Fibroblast of lung (primary cell): ENCODE results near the gene LZTS3. TPM values are rescaled to one million over a fixed set of nuclear protein-coding genes. Genes with fewer than 3 reads are reported as not detected.

Experiments used
- DNase-seq, 2 donors: peaks; one replicate each; pipeline versions ENCODE4 v3.0.0 to v3.0.0-alpha.2; 2010; ENCODE audit warnings: low read depth in 2 of 2
- H2AFZ ChIP-seq: 2 replicates; pipeline ENCODE4 v1.5.1; 2012; ENCODE audit warnings: low read length, control low read depth, inconsistent platforms
- H3K27ac ChIP-seq: 2 replicates; pipeline ENCODE4 v1.5.1; 2011; ENCODE audit warnings: low read length, control low read depth; ENCODE audit not compliant: insufficient read depth
- H3K27me3 ChIP-seq: 2 replicates; pipeline ENCODE4 v1.5.1; 2011; ENCODE audit warnings: mild to moderate bottlenecking, low read length; ENCODE audit not compliant: control insufficient read depth, insufficient read depth
- H3K36me3 ChIP-seq: 2 replicates; pipeline ENCODE4 v1.5.1; 2011; ENCODE audit warnings: low read length; ENCODE audit not compliant: control insufficient read depth, insufficient read depth
- H3K4me1 ChIP-seq: 2 replicates; pipeline ENCODE4 v1.5.1; 2011; ENCODE audit warnings: low read length; ENCODE audit not compliant: control insufficient read depth, insufficient read depth; ENCODE audit errors: extremely low read depth
- H3K4me2 ChIP-seq: 2 replicates; pipeline ENCODE4 v1.5.1; 2011; ENCODE audit warnings: low read length, control low read depth; ENCODE audit not compliant: insufficient read depth; ENCODE audit errors: extremely low read depth
- H3K4me3 ChIP-seq, 4 experiments: fragments of 200-600 bp in 1 of 4; sonication (generic) in 1 of 4; replicated peaks in 1 of 4; 2 replicates each; pipeline ENCODE4 v1.5.1; 2011 to 2016; ENCODE audit warnings: low read length in 4 of 4, low read depth in 3 of 4, mild to moderate bottlenecking in 3 of 4, control low read depth in 2 of 4, inconsistent platforms in 1 of 4, mixed read lengths in 1 of 4; ENCODE audit not compliant: insufficient read depth in 1 of 4; ENCODE audit errors: control extremely low read depth in 1 of 4
- H3K79me2 ChIP-seq: 2 replicates; pipeline ENCODE4 v1.5.1; 2012; ENCODE audit warnings: mild to moderate bottlenecking, low read length, inconsistent platforms; ENCODE audit not compliant: control insufficient read depth, insufficient read depth
- H3K9ac ChIP-seq: 2 replicates; pipeline ENCODE4 v1.5.1; 2011; ENCODE audit warnings: mild to moderate bottlenecking, low read length, control low read depth; ENCODE audit not compliant: insufficient read depth
- H3K9me3 ChIP-seq: 2 replicates; pipeline ENCODE4 v1.5.1; 2012; ENCODE audit warnings: low read depth, low read length; ENCODE audit not compliant: control insufficient read depth, insufficient read depth
- H4K20me1 ChIP-seq: 2 replicates; pipeline ENCODE4 v1.5.1; 2011; ENCODE audit warnings: low read length; ENCODE audit not compliant: control insufficient read depth, insufficient read depth; ENCODE audit errors: extremely low read depth
- CTCF ChIP-seq, 2 donors: IDR thresholded peaks in 1 of 2; conservative IDR thresholded peaks in 1 of 2; 1 replicate in 1 of 2; 2 replicates in 1 of 2; pipeline ENCODE4 v1.5.1; 2011 to 2012; ENCODE audit warnings: low read length in 2 of 2, control low read depth in 1 of 2, inconsistent platforms in 1 of 2, low read depth in 1 of 2, mild to moderate bottlenecking in 1 of 2
- EZH2 ChIP-seq: IDR thresholded peaks from 2 replicates; pipeline ENCODE4 v1.5.1; 2012; ENCODE audit warnings: low read length, control low read depth, mild to moderate bottlenecking; ENCODE audit errors: missing control alignments
- polyA plus RNA-seq, 2 donors: library from polyadenylated mRNA; depleted of rRNA in 1 of 2; stranded (reverse) in 1 of 2; unstranded in 1 of 2; fragments of >200 nt; gene quantifications; 2 replicates each; pipeline ENCODE4 v1.2.1, GENCODE V29; 2011 to 2012; ENCODE audit warnings: missing spikeins in 1 of 2
- total RNA-seq: library from RNA; depleted of rRNA; stranded (reverse); fragments of >200 nt; gene quantifications from 2 replicates; pipeline ENCODE4 v1.2.1, GENCODE V29; 2014

The LZTS3 gene
- total and polyA plus RNA-seq, 2 donors (not counting 1 experiment from before 2014, with no cell fraction given) = 2.6 to 6.1 TPM

DNA sequence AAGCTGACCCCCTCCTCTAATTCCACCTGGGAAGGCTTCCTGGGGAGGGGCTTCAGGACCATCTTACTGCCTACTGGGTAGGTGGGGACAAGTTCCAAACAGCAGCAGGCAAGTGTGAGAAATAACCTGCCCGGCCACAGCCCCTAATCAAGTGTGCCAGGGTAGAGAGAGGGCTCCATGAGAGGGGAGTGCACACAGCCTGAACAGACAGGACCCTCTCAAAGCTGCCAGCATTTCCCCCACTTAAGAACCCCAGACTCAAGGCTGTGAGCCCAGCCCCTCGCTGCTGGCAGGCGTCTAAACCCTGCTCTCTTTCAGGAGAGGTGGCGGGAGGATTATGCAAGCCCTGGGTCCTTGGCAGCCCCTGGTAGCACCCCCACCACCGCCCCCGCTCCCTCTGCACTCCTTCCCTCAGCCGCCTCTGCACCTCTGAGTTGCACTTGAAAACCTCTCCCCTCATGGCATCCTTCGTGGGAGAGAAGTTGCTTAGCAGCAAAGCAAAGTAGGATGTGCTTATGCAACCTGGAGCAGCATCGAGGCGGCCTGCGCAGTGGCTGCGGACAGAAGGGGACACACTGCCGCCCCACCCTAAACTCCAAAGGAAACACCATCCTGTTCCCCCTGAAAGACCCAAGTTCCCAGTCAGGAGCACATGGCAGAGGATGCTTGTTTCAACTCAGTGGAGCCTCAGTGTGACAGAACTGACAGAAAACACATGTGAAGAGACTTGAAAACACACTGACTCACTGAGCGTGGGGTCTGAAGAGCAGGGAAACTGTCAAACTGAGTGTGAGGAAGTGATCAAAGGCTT, 20.7 kb upstream of the LZTS3 start:
- H3K79me2 ChIP-seq = no peaks in the 10 kb centered on the region
- no peak for TF ChIP-seq EZH2
- TF ChIP-seq CTCF (conservative IDR thresholded peaks at IDR 0.05 in 1 of 2, IDR thresholded peaks at IDR 0.05 in 1 of 2; ENCODE audit: low read depth in 1 of 2, low read length in 2 of 2) = no peak
- H3K9ac ChIP-seq = no peak overlapping the region
- H3K4me1 ChIP-seq = no peaks in the 10 kb centered on the region
- no peak overlapping the region for H3K27ac ChIP-seq
- H3K4me3 ChIP-seq = no peak overlapping the region
- no peak overlapping the region for H2AFZ ChIP-seq
- H3K27me3 ChIP-seq = no peaks in the 10 kb centered on the region
- peaks cover 29% of the 10 kb centered on the region for H3K36me3 ChIP-seq
- H3K9me3 ChIP-seq = no peaks in the 10 kb centered on the region
- no peak overlapping the region for H3K4me2 ChIP-seq
- no peak for DNase-seq
- no peaks in the 10 kb centered on the region for H4K20me1 ChIP-seq

DNA sequence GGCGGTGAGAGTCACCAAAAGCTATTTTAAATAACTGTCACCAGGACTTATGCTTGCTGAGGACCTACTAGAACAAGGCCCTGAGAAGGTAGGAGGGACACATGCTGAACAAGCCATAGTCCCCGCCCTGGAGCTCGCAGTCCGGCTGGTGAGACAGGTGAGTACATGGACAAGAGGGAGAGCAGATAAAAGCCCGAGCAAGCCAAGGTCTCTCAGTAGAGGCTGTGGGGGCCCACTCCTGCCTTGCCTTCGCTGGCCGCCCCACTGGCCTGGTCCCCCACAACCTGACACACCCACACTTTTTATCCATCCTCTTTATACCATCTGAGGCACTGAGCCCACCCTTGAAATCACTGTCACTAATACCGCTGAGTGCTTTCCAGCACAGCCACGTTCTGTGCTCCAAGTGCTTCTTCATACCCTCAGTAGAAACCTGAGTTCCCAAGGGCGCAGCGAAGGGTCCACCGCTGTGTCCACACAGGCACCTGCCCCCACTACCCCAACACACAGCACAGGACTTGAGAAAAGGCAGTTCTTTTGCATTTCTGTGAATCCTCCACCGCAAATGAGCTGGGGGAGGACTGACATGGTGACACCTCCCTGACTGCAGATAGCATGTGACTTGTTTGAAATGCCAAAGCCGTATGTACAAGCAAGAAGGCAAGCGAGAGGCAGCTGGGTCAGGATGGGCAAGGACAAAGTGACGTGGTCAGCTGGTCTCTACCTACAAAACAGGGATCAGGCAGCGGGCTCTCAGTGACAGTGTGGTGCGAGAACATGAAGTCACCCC, 19.1 kb upstream of the LZTS3 start:
- no peaks in the 10 kb centered on the region for H3K4me1 ChIP-seq
- H3K36me3 ChIP-seq = peaks cover 29% of the 10 kb centered on the region
- H3K79me2 ChIP-seq = no peaks in the 10 kb centered on the region
- TF ChIP-seq CTCF (conservative IDR thresholded peaks at IDR 0.05 in 1 of 2, IDR thresholded peaks at IDR 0.05 in 1 of 2; ENCODE audit: low read depth in 1 of 2, low read length in 2 of 2) (no peak), EZH2 (no peak)
- no peak for DNase-seq
- no peak overlapping the region for H3K9ac ChIP-seq
- H2AFZ ChIP-seq = no peak overlapping the region
- no peaks in the 10 kb centered on the region for H3K27me3 ChIP-seq
- no peak overlapping the region for H3K27ac ChIP-seq
- no peaks in the 10 kb centered on the region for H3K9me3 ChIP-seq
- H4K20me1 ChIP-seq = no peaks in the 10 kb centered on the region
- H3K4me3 ChIP-seq = no peak overlapping the region
- no peak overlapping the region for H3K4me2 ChIP-seq

- TF ChIP-seq CTCF (conservative IDR thresholded peaks at IDR 0.05 in 1 of 2, IDR thresholded peaks at IDR 0.05 in 1 of 2; ENCODE audit: low read depth in 1 of 2, low read length in 2 of 2) (no peak), EZH2 (no peak)
- no peak for DNase-seq
- H3K36me3 ChIP-seq = peaks cover 26% of the 10 kb centered on the region
These were observed 17.3 kb upstream of the LZTS3 start for GRCh38 chr20:3190681-3191111.

More at GRCh38 chr20:3190681-3191111, 17.3 kb upstream of the LZTS3 start:
- no peak overlapping the region for H3K27ac ChIP-seq
- no peaks in the 10 kb centered on the region for H3K27me3 ChIP-seq
- no peak overlapping the region for H2AFZ ChIP-seq
- H3K4me1 ChIP-seq = no peaks in the 10 kb centered on the region
- no peak overlapping the region for H3K9ac ChIP-seq
- no peaks in the 10 kb centered on the region for H3K9me3 ChIP-seq
- H4K20me1 ChIP-seq = no peaks in the 10 kb centered on the region
- no peak overlapping the region for H3K4me2 ChIP-seq
- H3K4me3 ChIP-seq = no peak overlapping the region
- no peaks in the 10 kb centered on the region for H3K79me2 ChIP-seq
